ENCODE measurements around the gene GATA5.

Gene GATA5

GRCh38 chr20:62511300-62511914, 35.6 kb upstream of the GATA5 start:
- TF ChIP-seq GATA2 (IDR thresholded peaks at IDR 0.05; ENCODE audit: low read depth, low read length): no peak
- TF ChIP-seq GATA3 (IDR thresholded peaks at IDR 0.05; ENCODE audit: low read depth, low read length): no peak

- TF ChIP-seq GATA2 (IDR thresholded peaks at IDR 0.05; ENCODE audit: low read depth, low read length) (no peak), GATA3 (IDR thresholded peaks at IDR 0.05; ENCODE audit: low read depth, low read length) (no peak)
These were observed 32.9 kb upstream of the GATA5 start for GRCh38 chr20:62508641-62509051.

GRCh38 chr20:62507991-62508640, 32.3 kb upstream of the GATA5 start:
- TF ChIP-seq GATA3 (IDR thresholded peaks at IDR 0.05; ENCODE audit: low read depth, low read length) (no peak), GATA2 (IDR thresholded peaks at IDR 0.05; ENCODE audit: low read depth, low read length) (no peak)

DNA sequence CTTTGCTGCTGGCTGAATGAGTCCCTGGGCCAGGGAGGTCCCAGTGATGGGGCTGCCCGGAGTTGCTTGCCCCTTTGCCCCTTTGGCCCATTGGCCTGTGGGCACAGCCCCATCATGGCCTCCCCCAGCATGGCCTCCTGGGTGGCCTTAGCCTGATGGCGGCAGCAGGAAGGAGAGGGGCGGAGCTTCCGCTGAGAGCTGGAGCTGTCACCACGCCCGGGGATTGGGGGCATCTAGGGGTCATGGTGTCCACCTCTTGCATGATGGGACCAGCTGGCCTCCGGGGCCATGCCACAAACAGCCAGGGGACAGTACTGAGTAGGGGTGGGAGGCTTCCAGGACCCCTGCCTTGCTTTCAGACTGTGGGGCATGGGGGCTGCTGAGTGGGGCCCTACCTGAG, 31.5 kb upstream of the GATA5 start:
- TF ChIP-seq GATA2 (IDR thresholded peaks at IDR 0.05; ENCODE audit: low read depth, low read length) (no peak), GATA3 (IDR thresholded peaks at IDR 0.05; ENCODE audit: low read depth, low read length) (no peak)

DNA sequence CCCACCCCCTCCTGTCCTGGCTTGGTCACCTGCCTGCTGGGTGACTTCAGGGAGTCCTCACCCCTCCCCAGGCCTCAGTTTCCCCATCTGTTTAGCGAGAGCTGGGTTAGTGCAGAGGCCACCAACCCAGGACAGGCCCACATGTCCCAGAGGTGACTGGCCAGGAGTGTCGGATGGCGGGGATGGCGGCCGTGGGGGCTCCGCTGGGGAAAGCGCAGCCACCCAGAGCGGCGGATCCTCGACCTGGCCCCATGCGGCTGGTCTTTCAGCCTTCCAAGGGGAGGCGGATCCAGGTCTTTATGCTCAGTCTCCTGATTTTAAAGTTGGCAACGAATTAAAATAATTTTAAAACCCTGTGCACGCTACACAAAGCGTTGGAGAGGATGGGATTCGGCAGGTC, 31.0 kb upstream of the GATA5 start:
- TF ChIP-seq GATA2 (IDR thresholded peaks at IDR 0.05; ENCODE audit: low read depth, low read length) (no peak), GATA3 (IDR thresholded peaks at IDR 0.05; ENCODE audit: low read depth, low read length) (no peak)

GRCh38 chr20:62506087-62506486, 30.3 kb upstream of the GATA5 start:
- TF ChIP-seq GATA2 (IDR thresholded peaks at IDR 0.05; ENCODE audit: low read depth, low read length) (no peak), GATA3 (IDR thresholded peaks at IDR 0.05; ENCODE audit: low read depth, low read length) (no peak)

DNA sequence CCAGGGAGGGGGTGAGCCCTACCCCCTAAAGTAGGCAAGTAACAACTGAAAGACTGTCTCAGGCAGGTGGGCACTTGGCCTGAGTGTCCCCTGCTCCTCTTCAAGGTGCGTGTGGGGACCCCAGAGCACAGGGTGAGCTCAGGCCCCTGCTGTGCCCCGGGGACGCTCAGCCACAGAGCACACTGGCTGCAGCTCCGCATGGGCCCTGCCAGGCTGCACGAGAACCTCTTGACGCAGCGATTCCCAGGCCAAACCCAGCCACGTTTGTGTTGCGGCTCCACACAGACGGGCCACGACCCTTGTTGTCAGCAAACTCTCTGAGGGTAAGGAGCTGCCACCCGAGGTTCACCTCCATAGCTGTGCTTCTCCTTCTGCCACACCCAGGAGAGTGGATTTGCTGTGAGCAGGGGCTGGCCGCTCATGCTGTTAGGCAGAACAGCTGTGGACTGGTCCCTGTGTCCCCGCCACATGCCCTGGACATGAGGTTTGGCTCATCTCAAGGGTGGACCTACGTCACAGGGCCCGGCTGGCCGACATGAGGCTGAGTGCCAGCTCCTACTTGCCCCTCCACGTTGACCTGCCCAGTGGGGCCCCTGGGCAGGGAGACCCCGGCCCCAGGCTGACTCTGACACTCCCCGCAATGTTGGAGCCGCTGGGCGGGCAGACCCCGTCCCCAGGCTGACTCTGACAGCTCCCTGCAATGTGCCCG, 29.7 kb upstream of the GATA5 start:
- TF ChIP-seq GATA2 (IDR thresholded peaks at IDR 0.05; ENCODE audit: low read depth, low read length): no peak
- no peak for TF ChIP-seq GATA3 (IDR thresholded peaks at IDR 0.05; ENCODE audit: low read depth, low read length)

DNA sequence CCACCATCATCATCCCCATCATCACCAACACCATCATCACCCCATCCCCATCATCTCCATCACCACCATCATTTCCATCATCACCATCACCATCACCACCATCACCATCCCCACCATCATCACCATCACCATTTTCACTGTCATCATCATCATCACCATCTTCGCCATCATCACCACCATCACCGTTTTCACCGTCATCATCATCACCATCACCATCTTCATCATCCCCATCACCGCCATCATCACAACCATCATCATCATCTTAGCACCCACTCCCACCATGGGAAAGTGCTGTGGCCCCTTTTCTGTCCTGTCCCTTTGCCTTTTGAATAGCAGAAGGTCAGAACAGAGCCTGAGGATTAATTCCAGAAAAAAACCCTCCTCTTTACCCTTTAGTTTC, 28.5 kb upstream of the GATA5 start:
- TF ChIP-seq GATA3 (IDR thresholded peaks at IDR 0.05; ENCODE audit: low read depth, low read length) (no peak), GATA2 (IDR thresholded peaks at IDR 0.05; ENCODE audit: low read depth, low read length) (no peak)

DNA sequence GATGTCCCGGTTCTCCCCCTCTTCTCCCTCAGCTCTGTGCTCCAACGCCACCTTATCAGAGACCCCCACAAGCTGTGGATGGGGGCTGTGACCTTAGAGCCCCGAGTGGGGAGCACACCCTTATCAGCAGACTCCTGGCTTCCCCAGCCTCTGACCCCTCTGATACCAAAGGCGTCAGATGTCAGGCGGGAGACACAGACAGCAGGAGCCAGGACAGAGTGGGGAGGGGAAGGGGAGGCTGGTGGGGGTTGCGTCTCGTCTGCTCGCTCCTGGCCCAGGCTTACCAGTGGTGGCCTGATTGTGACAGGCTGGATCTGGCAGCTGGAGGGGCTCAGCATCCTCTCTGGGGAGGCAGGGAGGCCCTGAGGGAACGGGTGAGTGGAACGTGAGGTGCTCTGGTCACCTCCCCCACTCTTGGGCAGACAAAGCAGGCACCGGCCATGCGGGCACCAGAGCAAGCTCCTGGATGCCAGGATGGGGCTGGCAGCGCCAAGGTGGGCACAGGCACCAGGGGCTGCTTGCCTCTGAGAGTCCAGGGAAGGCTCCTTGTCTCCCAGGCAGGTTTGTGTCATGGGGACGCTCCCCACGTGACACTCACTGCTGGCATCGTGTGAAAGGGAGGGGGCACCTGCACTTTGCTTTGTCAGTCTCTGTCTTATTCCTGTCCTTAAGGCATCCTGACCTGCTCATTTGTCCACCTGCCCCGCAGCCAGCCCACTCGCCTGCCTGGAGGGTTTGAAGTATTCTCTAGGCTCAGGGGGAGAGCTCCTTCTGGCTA, 27.8 kb upstream of the GATA5 start:
- TF ChIP-seq GATA3 (IDR thresholded peaks at IDR 0.05; ENCODE audit: low read depth, low read length) (no peak), GATA2 (IDR thresholded peaks at IDR 0.05; ENCODE audit: low read depth, low read length) (peak; percentile 42; the same call in 1 of the 2 replicates)

DNA sequence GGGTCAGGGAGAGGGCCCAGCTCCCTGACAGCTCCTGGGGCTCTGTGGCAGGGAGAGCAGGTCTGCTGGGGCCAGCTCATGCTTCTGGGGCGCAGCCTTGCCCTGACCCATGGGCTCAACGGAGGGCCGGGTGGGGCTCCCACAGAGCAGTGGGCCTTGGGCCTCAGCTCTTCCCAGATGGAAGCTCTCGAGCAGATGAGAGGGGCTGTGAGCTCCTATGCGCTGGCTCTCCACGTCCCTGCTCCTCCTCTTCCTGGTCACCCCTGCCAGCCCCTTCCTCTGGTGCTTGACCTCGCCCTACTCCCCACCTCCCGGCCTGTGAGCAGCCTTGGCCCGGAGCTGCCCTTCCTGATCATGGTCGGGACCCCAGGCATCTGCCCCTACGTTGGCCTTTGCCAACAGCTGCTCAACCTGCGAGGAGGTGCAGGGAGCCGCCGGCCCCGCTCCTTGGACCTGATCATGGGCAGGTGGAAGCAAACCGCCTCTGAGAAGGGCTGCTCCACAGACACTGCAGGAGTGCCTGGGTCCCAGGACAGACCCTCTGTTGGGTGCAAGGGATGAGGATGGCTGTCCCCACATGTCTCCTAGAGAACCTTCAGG, 26.8 kb upstream of the GATA5 start:
- TF ChIP-seq GATA3 (IDR thresholded peaks at IDR 0.05; ENCODE audit: low read depth, low read length): no peak
- TF ChIP-seq GATA2 (IDR thresholded peaks at IDR 0.05; ENCODE audit: low read depth, low read length): no peak

DNA sequence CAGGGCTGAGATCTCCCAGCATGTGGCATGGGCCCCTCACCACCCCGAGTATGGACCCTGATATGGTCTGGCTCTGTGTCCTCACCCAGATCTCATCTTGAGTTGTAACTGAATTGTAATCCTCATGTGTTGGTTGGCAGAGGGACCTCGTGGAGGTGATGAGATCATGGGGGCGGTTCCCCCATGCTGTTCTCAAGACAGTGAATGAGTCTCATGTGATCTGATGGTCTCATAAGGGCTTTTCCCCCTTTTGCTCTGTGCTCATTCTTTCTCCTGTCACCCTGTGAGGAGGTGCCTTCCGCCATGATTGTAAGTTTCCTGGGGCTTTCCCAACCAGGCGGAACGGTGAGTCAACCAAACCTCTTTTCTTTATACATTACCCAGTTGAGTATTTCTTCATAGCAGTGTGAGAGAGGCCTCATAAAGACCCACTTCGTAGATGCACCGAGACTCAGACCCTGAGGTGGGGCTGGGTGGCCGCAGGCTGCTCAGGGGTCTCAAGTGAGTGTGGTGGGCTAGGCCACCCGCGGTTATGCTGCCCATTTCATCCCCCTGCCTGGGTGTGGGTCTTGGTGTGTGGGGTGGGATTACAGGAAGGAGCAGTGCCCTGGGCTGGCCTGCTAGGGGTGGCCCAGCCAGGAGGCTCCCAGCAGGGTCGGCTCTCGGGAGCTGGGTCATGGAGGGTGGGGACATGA, 26.2 kb upstream of the GATA5 start:
- TF ChIP-seq GATA2 (IDR thresholded peaks at IDR 0.05; ENCODE audit: low read depth, low read length) (no peak), GATA3 (IDR thresholded peaks at IDR 0.05; ENCODE audit: low read depth, low read length) (no peak)

- no peak for TF ChIP-seq GATA2 (IDR thresholded peaks at IDR 0.05; ENCODE audit: low read depth, low read length)
- no peak for TF ChIP-seq GATA3 (IDR thresholded peaks at IDR 0.05; ENCODE audit: low read depth, low read length)
These were observed 24.6 kb upstream of the GATA5 start for GRCh38 chr20:62500237-62500864.

GRCh38 chr20:62499758-62500236, 24.0 kb upstream of the GATA5 start:
- no peak for TF ChIP-seq GATA2 (IDR thresholded peaks at IDR 0.05; ENCODE audit: low read depth, low read length)
- no peak for TF ChIP-seq GATA3 (IDR thresholded peaks at IDR 0.05; ENCODE audit: low read depth, low read length)

Data from SH-SY5Y (cell line).